ENCODE measurements around the gene KRTAP5-2. TPM values are rescaled to one million over a fixed set of nuclear protein-coding genes. Genes with fewer than 3 reads are reported as not detected.
A peak's percentile ranks its signal among the peaks of the same experiment; 100 is the strongest.

KRTAP5-2 gene
- total RNA-seq, 1 donor from 2014 or later: not detected

DNA sequence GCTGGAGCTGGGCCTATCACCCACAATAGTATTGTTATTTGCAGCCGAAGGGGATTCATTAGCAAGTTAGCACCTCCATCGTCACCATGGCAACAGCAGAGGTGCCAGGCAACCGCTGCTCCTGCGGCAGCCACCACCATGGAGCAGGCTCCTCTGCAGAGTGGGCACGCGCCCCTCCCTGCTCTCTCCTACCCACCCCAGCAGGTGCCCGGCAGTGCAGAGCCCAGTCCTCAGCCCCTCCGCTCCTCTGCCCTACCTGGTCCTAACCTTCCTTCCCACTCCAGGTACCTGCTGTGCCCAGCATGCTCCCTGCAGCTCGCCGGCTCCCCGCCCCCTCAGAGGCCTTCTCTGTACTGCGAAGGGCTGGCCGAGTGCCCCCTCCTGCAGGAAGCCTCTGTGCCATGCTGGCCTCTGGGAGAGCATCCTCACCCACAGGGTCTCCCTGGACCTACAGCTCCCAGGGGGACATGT lies 29.6 kb downstream of the KRTAP5-2 start:
- no peak for DNase-seq (ENCODE audit: low spot score)

DNA sequence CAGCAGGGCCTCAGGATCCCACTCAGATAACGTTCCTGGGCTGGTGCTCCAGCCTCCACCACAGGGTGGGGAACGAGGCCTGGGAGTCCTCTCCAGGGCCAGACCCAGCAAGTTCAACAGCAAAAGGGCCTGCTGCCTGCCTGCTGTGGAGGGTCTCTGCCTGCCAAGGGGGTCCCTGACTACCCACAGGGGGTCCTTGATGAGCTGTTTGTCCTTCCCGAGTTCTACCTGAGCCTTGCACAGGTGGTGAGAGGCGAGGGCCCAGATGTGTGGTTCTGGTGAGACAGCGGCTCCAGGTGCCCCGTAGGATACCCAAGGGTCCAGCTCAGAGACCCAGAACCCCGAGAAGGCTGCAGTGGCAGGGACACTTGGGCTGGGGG lies 30.4 kb downstream of the KRTAP5-2 start:
- no peak for DNase-seq (ENCODE audit: low spot score)

DNA sequence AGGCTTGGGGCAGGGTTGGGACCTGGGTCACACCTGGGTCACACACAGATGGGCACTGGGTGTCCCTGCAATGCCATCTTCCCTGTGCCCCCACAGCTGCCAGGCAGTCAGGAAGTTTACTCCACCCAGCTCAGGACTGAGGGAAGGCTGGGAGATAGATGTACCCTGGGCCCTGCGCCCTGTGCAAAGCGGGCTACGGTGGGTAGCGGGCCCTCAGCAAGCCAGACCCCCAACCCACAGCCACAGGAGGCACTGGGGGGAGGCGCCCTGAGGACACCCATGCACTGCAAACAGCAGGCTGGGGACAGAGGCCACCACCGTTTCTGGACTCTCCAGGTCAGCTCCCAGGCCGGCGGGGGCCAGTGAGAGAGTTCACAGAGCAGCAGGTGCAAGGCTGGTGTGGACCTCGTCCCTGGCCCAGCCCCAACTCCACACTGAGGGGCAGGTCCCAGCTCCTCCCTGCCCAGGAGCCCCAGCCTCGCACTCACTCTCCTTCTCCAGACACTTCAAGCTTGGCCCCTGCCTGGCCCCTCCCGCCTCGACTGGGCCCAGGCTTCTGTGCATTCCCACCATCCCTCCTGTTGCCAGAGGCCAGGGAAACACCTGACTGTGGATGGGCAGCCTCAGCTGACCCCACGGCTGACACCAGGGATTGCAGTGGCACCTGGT lies 30.9 kb downstream of the KRTAP5-2 start:
- no peak for DNase-seq (ENCODE audit: low spot score)

GRCh38 chr11:1566381-1567051 lies 31.6 kb downstream of the KRTAP5-2 start:
- no peak for DNase-seq (ENCODE audit: low spot score)

- no peak for DNase-seq (ENCODE audit: low spot score)
These were observed 32.2 kb downstream of the KRTAP5-2 start for GRCh38 chr11:1565904-1566247.

DNA sequence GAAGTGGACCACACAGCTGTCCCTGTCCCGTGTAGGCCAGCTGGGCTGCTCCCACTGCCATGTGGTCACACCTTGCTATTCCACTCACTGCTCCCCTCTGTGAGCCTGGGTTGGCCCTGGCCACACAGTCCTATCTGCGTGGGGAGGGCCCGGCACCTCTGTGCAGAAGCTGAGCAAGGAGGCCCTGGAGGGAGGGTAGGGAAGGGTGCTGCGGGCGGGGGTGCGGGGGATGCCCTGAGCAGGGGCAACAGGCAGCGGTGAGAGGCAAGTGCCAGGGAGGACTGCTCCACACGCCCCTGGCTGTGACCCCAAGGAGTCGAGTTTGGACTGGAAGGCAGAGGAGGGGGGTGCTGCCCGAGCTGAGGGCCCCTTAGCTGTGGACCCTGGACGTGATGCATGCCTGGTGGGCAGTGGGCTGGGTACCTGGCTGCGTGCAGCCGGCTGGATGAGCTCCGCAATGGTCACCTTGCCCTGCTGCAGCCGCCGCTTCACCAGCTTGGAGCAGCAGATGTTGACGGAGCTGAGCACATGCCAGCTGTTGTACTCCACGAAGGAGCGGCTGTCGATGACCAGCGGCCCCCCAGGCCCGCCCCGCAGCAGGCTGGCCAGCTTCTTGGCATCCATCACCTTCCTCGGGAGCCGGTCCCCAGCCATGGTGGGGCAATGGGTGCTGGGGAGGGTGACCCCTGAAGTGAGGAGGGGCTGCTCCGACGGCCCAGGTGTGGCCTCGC lies 32.8 kb downstream of the KRTAP5-2 start:
- DNase-seq (ENCODE audit: low spot score): no peak

- no peak for DNase-seq (ENCODE audit: low spot score)
These were observed 33.4 kb downstream of the KRTAP5-2 start for GRCh38 chr11:1564535-1565172.

- DNase-seq (ENCODE audit: low spot score): no peak
These were observed 34.2 kb downstream of the KRTAP5-2 start for GRCh38 chr11:1563697-1564534.

GRCh38 chr11:1563149-1563638 lies 34.9 kb downstream of the KRTAP5-2 start:
- no peak for DNase-seq (ENCODE audit: low spot score)

- DNase-seq (ENCODE audit: low spot score): no peak
These were observed 35.5 kb downstream of the KRTAP5-2 start for GRCh38 chr11:1562469-1563148.

DNA sequence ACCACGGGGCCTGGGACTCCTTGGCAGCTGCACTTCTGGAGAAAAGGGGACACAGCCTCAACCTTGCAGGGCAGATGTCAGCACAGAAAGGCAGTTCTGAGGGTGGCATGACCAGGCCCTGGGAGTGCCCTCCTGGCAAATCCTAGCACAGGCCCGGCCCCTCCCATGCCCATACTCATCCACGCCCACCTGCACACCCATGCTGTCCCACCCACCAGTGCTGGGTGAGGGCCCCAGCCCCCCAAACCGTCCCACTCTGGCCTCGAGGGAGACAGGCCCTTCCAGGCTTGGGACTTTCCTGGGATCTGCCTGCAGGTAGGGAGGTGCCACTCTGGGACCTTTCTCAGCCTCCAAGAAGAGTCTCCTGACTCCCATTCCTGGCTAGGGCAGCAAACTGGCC lies 36.1 kb downstream of the KRTAP5-2 start:
- DNase-seq (ENCODE audit: low spot score): no peak

DNA sequence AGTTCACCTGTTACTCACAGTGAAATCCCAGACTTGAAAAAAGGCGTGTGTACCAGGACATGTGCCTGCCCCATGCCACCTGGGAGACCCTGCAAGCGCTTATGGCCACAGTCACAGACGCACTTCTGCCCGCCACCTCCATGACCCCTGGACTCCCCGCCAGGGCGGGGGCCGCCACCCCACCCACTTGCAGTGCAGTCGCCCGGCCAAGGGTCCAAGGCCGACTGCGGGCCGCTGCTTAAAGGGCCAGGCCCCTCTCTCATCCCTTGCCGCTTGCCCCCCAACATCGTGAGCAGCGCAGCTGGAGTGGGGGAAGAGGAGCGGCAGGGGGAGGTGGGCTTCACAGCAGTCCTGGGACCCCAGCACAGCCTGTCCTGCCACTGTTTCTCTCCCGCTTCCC lies 36.8 kb downstream of the KRTAP5-2 start:
- DNase-seq (ENCODE audit: low spot score): no peak

GRCh38 chr11:1560649-1561251 lies 37.3 kb downstream of the KRTAP5-2 start:
- DNase-seq (ENCODE audit: low spot score): no peak

- no peak for DNase-seq (ENCODE audit: low spot score)
These were observed 38.0 kb downstream of the KRTAP5-2 start for GRCh38 chr11:1560002-1560648.

- DNase-seq (ENCODE audit: low spot score): peak; percentile 96
These were observed 38.8 kb downstream of the KRTAP5-2 start for GRCh38 chr11:1559111-1559951.

DNA sequence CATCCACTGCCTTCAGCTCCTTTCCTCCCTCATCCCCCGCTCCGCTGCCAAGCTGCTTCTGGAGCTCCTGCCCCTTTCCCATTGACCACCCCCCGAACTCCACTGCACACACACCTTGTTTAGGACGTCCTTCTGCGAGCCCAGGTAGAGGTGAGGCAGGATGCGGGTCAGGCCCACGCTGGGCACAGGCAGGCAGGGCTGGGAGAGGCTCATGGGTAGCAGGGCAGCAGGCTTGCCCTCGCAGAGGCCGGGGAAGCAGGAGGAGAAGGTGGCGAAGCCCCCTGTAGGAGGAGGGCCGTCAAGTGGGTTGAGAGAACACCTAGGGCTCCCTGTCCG lies 39.4 kb downstream of the KRTAP5-2 start:
- DNase-seq (ENCODE audit: low spot score): no peak

- DNase-seq (ENCODE audit: low spot score): no peak
These were observed 40.0 kb downstream of the KRTAP5-2 start for GRCh38 chr11:1557904-1558774.
